ENCODE results near the gene LRIG3.

LRIG3 gene

GRCh38 chr12:58932806-58933681, 12.7 kb upstream of the LRIG3 start:
- no peak for DNase-seq (ENCODE audit: low read depth in 2 of 2)

GRCh38 chr12:58931518-58931917, 11.2 kb upstream of the LRIG3 start:
- DNase-seq (ENCODE audit: low read depth in 2 of 2), result no peak

- DNase-seq (ENCODE audit: low read depth in 2 of 2), result no peak
Measured at GRCh38 chr12:58930770-58931324, 10.5 kb upstream of the LRIG3 start.

DNA sequence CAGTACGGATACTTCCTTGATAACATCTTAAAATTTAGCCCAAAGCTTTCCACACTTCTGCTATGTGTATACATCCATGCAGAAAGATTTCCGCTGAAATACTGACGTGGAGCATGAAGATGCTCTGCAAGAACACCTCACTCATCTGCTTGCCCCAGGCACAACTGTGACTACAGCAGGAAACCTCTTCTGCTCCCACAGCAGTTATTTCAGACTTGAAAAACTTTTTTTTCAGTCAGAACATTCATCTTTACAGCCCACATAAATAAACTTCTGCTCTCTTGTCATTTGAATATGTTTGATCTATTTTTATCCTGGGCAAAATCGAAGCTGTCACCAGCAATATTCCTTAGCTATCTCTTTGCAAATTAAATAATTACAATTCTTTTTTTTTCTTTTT, 6.8 kb upstream of the LRIG3 start:
- no peak for DNase-seq (ENCODE audit: low read depth in 2 of 2)

DNA sequence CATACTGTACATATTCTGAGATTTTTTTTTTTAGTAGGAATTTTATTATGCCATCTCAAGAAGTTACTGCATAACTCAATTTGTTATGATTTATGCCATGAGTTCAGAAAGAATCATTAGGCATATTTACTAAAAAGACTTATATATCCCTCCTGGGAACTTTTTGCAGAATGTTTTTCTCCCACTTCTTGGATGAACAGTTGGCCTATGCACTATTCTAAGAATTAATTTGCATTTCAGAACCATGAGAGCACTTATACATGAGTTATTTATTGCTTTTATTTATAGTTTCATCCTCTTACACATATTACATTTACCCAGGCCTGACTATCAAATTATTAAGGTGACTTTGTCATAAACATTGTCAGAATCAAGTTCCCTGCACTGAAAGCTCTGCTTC, 6.3 kb upstream of the LRIG3 start:
- DNase-seq (ENCODE audit: low read depth in 2 of 2), result no peak

DNA sequence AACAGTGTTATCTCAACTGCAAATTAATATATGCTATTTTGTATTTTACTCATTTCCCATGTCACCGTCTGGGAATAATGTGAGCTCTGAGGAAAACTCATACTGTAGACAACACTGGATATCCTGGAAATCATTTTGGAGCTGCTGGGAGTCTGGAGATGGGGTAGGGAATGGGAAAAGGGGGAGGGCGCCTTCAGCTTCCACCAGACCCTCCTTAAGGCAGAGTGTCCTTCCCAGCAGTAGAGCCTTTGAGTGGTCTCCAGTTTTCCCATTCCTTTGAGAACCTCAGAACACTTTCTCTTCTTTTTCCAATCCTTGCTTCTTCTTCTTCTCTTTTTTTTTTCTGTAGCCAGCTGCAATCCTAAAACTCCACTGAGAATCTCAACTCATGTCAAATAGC, 5.4 kb upstream of the LRIG3 start:
- DNase-seq (ENCODE audit: low read depth in 2 of 2), result no peak

- no peak for DNase-seq (ENCODE audit: low read depth in 2 of 2)
Measured at GRCh38 chr12:58925111-58925611, 4.9 kb upstream of the LRIG3 start.

GRCh38 chr12:58924652-58925051, 4.3 kb upstream of the LRIG3 start:
- DNase-seq (ENCODE audit: low read depth in 2 of 2), result no peak

- no peak for DNase-seq (ENCODE audit: low read depth in 2 of 2)
Measured at GRCh38 chr12:58923781-58924180, 3.5 kb upstream of the LRIG3 start.

GRCh38 chr12:58922849-58923248, 2.5 kb upstream of the LRIG3 start:
- DNase-seq (ENCODE audit: low read depth in 2 of 2), result no peak

DNA sequence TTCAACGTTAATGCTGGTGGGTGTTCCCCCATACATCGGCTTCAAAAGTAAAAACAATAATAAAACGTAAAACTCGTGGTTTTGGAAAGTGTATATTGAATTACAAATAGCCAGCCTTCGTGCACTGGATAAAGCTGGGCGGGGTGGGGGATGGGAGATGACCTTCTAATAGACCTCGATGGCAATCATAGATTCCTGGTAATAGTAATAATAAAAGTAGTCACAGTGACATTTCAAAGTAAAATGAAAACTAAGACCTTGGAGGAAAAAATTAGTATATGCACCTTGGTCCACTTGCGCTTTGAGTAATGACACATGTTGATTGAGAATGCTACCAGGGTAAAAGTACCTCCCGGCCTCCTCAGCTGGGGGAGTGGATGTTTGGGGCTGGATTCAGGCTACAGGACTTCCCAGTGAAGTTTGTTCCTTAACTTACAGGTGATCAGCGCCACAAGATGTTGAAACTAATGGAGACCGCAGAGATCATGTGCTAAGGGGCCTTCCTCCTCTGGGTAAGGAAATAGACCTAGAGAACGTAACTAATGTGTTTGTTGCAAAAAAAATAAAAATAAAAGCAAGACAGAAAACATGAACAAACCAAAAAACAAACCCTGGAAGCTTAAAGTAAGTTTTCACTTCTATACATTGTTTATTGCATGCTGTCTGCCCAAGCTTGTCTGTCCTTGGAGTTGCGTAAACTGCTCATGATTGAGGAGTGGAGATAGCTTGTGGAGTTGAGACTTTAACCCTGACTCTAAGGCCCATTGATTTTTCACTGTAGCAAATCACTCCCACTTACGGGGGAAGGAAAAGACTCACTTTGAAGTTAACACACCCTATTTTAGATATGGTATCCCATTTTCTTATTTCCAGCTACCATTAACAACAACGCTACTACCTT, 907 bp upstream of the LRIG3 start:
- no peak for DNase-seq (ENCODE audit: low read depth in 2 of 2)

- DNase-seq (ENCODE audit: low read depth in 2 of 2), result no peak
Measured at GRCh38 chr12:58919231-58920101, 838 bp downstream of the LRIG3 start.

DNA sequence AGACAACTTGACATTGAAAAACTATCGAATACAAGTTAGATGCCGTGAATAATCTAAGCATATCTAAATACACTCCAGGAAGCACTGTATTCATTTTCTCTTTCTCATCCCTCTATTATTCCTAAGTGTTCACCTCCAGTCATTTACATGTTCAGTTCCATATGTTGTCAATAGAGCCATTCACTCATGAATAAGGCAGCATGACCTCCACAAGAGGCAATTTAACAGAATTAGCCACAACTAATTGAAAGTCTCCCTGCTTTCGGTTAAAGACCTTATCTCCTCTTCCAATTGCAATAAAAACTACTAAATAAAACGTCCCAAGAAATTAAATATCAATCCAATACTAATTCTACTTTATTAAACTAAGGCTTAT, 1.8 kb downstream of the LRIG3 start:
- no peak for DNase-seq (ENCODE audit: low read depth in 2 of 2)

GRCh38 chr12:58917699-58918468, 2.4 kb downstream of the LRIG3 start:
- no peak for DNase-seq (ENCODE audit: low read depth in 2 of 2)

- DNase-seq (ENCODE audit: low read depth in 2 of 2), result peak; percentile 80 to 83
Measured at GRCh38 chr12:58916921-58917511, 3.3 kb downstream of the LRIG3 start.

- DNase-seq (ENCODE audit: low read depth in 2 of 2), result peak; percentile 41 to 49
Measured at GRCh38 chr12:58916161-58916621, 4.1 kb downstream of the LRIG3 start.

DNA sequence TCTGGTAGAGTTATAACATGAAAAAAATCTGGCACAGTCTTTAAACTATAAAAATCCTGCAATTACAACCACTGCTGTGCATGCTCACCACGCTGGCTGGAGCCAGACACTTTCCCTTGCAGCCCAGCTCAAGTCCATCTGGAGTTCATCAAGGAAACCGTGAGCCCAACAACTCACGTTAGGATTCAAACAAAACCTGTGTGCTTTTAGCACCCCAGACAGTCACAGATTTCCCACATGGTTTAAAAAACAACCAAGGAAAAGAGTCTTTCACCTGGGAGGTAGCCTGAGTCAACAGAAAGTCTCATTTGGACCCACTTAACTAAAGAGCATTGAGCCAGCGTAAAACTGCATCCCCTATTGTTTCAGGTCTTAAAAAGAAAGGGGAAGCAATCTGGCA, 4.7 kb downstream of the LRIG3 start:
- DNase-seq (ENCODE audit: low read depth in 2 of 2), result peak; percentile 77 to 82

DNA sequence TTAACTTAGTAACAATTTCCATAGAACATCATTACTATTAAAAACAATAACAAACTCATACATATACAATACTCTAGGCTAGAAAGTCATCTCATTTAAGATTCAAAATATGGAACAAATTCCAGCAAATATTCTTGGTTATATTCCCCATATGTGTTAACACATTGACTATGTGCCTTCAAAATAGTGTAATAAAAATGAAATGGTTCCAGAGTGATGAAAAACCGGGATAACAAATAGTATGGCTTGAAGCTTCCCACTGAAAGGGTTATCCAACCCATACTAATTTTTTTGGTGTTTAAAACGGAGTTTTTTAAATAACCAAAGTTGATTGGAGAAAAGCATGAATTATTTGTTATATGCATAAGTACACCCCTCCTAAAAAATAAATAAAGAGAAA, 5.3 kb downstream of the LRIG3 start:
- no peak for DNase-seq (ENCODE audit: low read depth in 2 of 2)

DNA sequence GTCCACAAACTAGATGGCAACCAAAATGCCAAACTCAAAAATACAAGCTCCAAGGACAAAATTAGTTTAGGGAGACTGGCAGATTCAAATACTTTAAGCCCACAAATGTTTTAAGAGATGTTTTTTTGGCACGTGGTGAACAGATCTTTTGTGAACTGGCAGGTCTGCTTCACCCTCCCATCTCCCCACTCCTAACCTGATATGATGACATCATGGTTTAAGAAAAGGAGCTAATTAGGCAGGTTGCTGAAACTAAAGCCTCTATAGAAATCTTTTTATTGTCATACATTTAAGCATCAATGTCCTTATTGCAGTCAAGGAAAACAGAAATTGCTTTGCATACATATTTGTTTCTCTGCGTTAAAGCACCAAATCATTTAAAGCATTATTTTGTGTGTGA, 5.8 kb downstream of the LRIG3 start:
- DNase-seq (ENCODE audit: low read depth in 2 of 2), result no peak

- DNase-seq (ENCODE audit: low read depth in 2 of 2), result no peak
Measured at GRCh38 chr12:58907391-58907790, 12.9 kb downstream of the LRIG3 start.
